Measurements from ENCODE around the gene SMYD2.

Gene SMYD2

GRCh38 chr1:214281021-214281719 lies at the start of gene SMYD2:
Gene SMYD2, plus strand, starts transcription at chr1:214281159. Its CDS starts 96 bp downstream, at chr1:214281255.
- DNase-seq (ENCODE audit: low read depth) = peak; percentile 71

GRCh38 chr1:214233856-214234634 lies 46.9 kb upstream of the SMYD2 start:
- DNase-seq (ENCODE audit: low read depth) = no peak

GRCh38 chr1:214234635-214235025 lies 46.3 kb upstream of the SMYD2 start:
- DNase-seq (ENCODE audit: low read depth) = no peak

GRCh38 chr1:214236477-214236876 lies 44.5 kb upstream of the SMYD2 start:
- no peak for DNase-seq (ENCODE audit: low read depth)

- DNase-seq (ENCODE audit: low read depth) = no peak
These were observed 39.9 kb upstream of the SMYD2 start for GRCh38 chr1:214241060-214241459.

- no peak for DNase-seq (ENCODE audit: low read depth)
These were observed 36.7 kb upstream of the SMYD2 start for GRCh38 chr1:214244252-214244651.

GRCh38 chr1:214244841-214245240 lies 36.1 kb upstream of the SMYD2 start:
- no peak for DNase-seq (ENCODE audit: low read depth)

GRCh38 chr1:214247501-214248041 lies 33.4 kb upstream of the SMYD2 start:
- no peak for DNase-seq (ENCODE audit: low read depth)

- DNase-seq (ENCODE audit: low read depth) = no peak
These were observed 32.5 kb upstream of the SMYD2 start for GRCh38 chr1:214248311-214249085.

GRCh38 chr1:214249651-214250050 lies 31.3 kb upstream of the SMYD2 start:
- no peak for DNase-seq (ENCODE audit: low read depth)

GRCh38 chr1:214251354-214251753 lies 29.6 kb upstream of the SMYD2 start:
- no peak for DNase-seq (ENCODE audit: low read depth)

- DNase-seq (ENCODE audit: low read depth) = no peak
These were observed 25.4 kb upstream of the SMYD2 start for GRCh38 chr1:214255509-214255908.

GRCh38 chr1:214259353-214259977 lies 21.5 kb upstream of the SMYD2 start:
- no peak for DNase-seq (ENCODE audit: low read depth)

- DNase-seq (ENCODE audit: low read depth) = no peak
These were observed 20.3 kb upstream of the SMYD2 start for GRCh38 chr1:214260561-214261205.

GRCh38 chr1:214261206-214262123 lies 19.5 kb upstream of the SMYD2 start:
- DNase-seq (ENCODE audit: low read depth) = peak; percentile 76

GRCh38 chr1:214264196-214264595 lies 16.8 kb upstream of the SMYD2 start:
- no peak for DNase-seq (ENCODE audit: low read depth)

GRCh38 chr1:214264976-214265375 lies 16.0 kb upstream of the SMYD2 start:
- no peak for DNase-seq (ENCODE audit: low read depth)

- no peak for DNase-seq (ENCODE audit: low read depth)
These were observed 10.8 kb upstream of the SMYD2 start for GRCh38 chr1:214270097-214270650.

- DNase-seq (ENCODE audit: low read depth) = no peak
These were observed 9.6 kb upstream of the SMYD2 start for GRCh38 chr1:214271174-214271858.

All from activated T-cell treated with anti-CD3 and anti-CD28 coated beads for 48 hours (primary cell).